ENCODE measurements around the gene TMEM150B. TPM values are rescaled to one million over a fixed set of nuclear protein-coding genes. Genes with fewer than 3 reads are reported as not detected.

TMEM150B gene
- polyA plus RNA-seq, 3 donors = 10.1 to 65.6 (median 11.2) TPM

DNA sequence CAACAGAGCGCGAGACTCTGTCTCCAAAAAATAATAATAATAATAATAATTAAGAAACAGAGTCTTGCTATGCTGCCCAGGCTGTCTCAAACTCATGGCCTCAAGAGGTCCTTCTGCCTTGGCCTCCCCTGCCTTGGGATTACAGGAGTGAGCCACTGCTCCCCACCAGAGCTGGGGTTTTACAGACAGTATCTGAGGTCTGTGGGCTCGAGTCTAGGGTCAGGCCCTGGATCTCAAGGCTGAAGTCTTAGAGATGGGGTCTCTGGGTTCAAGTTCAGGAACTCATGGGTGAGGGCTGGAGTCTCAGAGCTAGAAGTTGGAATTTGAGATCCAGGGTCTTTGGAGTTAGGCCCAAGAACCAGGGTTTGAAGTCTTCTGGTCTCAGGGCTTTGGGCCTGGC is 41.6 kb upstream of the TMEM150B start:
- peaks cover 4 to 6% of the 10 kb centered on the region in 2 donors for H3K4me1 ChIP-seq (ENCODE audit: control insufficient read depth in 1 of 2, insufficient read depth in 2 of 2, low read length in 2 of 2)
- no peak overlapping the region for H3K9ac ChIP-seq (ENCODE audit: insufficient read depth, low read length, poor library complexity, severe bottlenecking)
- no peak for DNase-seq
- intact Hi-C loops (cut with micrococcal nuclease) = no loop called here
- no peak overlapping the region for H3K27ac ChIP-seq (ENCODE audit: low read depth in 1 of 2, low read length in 2 of 2)
- H2AFZ ChIP-seq (ENCODE audit: insufficient read depth, low read depth, low read length, poor library complexity, severe bottlenecking) = no peak overlapping the region
- 80% methylated on average over 1 of the region's 3 CpGs for WGBS (ENCODE audit: insufficient coverage)
- no peak overlapping the region for H3K4me2 ChIP-seq (replicated peaks; ENCODE audit: extremely low read depth, low read length, poor library complexity, severe bottlenecking)
- Mint-ChIP-seq H3K27me3 (ENCODE audit: low read depth in 3 of 3) (peaks cover 32 to 53% (median 46%) of the 10 kb centered on the region in 3 donors), H3K4me3 (no peak overlapping the region), H3K9me3 (peaks cover 0 to 23% (median 6%) of the 10 kb centered on the region in 7 donors), H3K27ac (no peak overlapping the region), H3K36me3 (peaks cover 0 to 4% of the 10 kb centered on the region in 2 donors), H3K4me1 (peaks cover 5% of the 10 kb centered on the region)
- H3K79me2 ChIP-seq (ENCODE audit: insufficient read depth, low read length) = no peaks in the 10 kb centered on the region
- no peak overlapping the region for H3K4me3 ChIP-seq (replicated peaks in 1 of 3; ENCODE audit: low read depth in 2 of 3, low read length in 3 of 3)
- peaks cover 2 to 5% of the 10 kb centered on the region in 2 donors for H3K9me3 ChIP-seq (replicated peaks in 1 of 2; ENCODE audit: control insufficient read depth in 1 of 2, insufficient read depth in 1 of 2, low read length in 2 of 2)
- TF ChIP-seq, protein P1, sequence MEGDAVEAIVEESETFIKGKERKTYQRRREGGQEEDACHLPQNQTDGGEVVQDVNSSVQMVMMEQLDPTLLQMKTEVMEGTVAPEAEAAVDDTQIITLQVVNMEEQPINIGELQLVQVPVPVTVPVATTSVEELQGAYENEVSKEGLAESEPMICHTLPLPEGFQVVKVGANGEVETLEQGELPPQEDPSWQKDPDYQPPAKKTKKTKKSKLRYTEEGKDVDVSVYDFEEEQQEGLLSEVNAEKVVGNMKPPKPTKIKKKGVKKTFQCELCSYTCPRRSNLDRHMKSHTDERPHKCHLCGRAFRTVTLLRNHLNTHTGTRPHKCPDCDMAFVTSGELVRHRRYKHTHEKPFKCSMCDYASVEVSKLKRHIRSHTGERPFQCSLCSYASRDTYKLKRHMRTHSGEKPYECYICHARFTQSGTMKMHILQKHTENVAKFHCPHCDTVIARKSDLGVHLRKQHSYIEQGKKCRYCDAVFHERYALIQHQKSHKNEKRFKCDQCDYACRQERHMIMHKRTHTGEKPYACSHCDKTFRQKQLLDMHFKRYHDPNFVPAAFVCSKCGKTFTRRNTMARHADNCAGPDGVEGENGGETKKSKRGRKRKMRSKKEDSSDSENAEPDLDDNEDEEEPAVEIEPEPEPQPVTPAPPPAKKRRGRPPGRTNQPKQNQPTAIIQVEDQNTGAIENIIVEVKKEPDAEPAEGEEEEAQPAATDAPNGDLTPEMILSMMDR (IDR thresholded peaks at IDR 0.05) = no peak
- no peaks in the 10 kb centered on the region for H3K36me3 ChIP-seq (replicated peaks in 1 of 2; ENCODE audit: control insufficient read depth in 1 of 2, insufficient read depth in 2 of 2, low read length in 2 of 2)
- H3K27me3 ChIP-seq (ENCODE audit: control insufficient read depth in 2 of 2, insufficient read depth in 2 of 2, low read length in 2 of 2) = peaks cover 28 to 38% of the 10 kb centered on the region in 2 donors
- no peaks in the 10 kb centered on the region for H4K20me1 ChIP-seq (ENCODE audit: insufficient read depth, low read length)

DNA sequence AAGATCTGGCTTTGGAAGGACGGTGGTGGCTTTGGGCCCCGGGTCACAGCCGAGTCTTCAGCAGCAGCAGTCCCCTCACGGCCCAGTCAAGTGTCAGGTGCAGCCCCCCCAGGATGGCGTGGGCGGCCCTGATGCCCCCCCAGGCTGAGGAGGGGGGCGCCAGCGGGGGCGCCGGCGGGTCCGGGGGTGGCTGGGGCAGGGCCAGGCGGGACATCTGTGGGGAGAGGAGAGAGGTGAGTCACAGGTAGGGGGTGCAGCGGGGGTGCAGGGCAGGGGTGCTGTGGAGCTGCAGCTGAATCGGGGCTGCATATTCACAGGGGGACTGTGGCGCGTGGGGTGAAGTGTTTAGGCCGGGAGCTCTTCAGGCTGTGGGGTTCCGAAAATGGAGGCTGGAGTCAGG is 40.8 kb upstream of the TMEM150B start:
- peaks cover 25 to 31% of the 10 kb centered on the region in 2 donors for H3K27me3 ChIP-seq (ENCODE audit: control insufficient read depth in 2 of 2, insufficient read depth in 2 of 2, low read length in 2 of 2)
- Mint-ChIP-seq H3K4me1 (peaks cover 5% of the 10 kb centered on the region), H3K27me3 (ENCODE audit: low read depth in 3 of 3) (peaks cover 24 to 44% (median 38%) of the 10 kb centered on the region in 3 donors), H3K36me3 (peaks cover 0 to 3% of the 10 kb centered on the region in 2 donors), H3K27ac (no peak overlapping the region), H3K4me3 (no peak overlapping the region), H3K9me3 (peaks cover 0 to 15% (median 5%) of the 10 kb centered on the region in 7 donors)
- no peaks in the 10 kb centered on the region for H3K79me2 ChIP-seq (ENCODE audit: insufficient read depth, low read length)
- no peak for DNase-seq
- H3K4me3 ChIP-seq (replicated peaks in 1 of 3; ENCODE audit: low read depth in 2 of 3, low read length in 3 of 3) = no peak overlapping the region
- H3K9me3 ChIP-seq (replicated peaks in 1 of 2; ENCODE audit: control insufficient read depth in 1 of 2, insufficient read depth in 1 of 2, low read length in 2 of 2) = peaks cover 1 to 2% of the 10 kb centered on the region in 2 donors
- 81% methylated on average over 16 of the region's 19 CpGs for WGBS (ENCODE audit: insufficient coverage)
- no peak overlapping the region for H2AFZ ChIP-seq (ENCODE audit: insufficient read depth, low read depth, low read length, poor library complexity, severe bottlenecking)
- H3K36me3 ChIP-seq (replicated peaks in 1 of 2; ENCODE audit: control insufficient read depth in 1 of 2, insufficient read depth in 2 of 2, low read length in 2 of 2) = no peaks in the 10 kb centered on the region
- H3K4me1 ChIP-seq (ENCODE audit: control insufficient read depth in 1 of 2, insufficient read depth in 2 of 2, low read length in 2 of 2) = peaks cover 4 to 6% of the 10 kb centered on the region in 2 donors
- TF ChIP-seq, protein P1 (IDR thresholded peaks at IDR 0.05) = no peak
- H3K27ac ChIP-seq (ENCODE audit: low read depth in 1 of 2, low read length in 2 of 2) = no peak overlapping the region
- H4K20me1 ChIP-seq (ENCODE audit: insufficient read depth, low read length) = no peaks in the 10 kb centered on the region
- no peak overlapping the region for H3K9ac ChIP-seq (ENCODE audit: insufficient read depth, low read length, poor library complexity, severe bottlenecking)
- no peak overlapping the region for H3K4me2 ChIP-seq (replicated peaks; ENCODE audit: extremely low read depth, low read length, poor library complexity, severe bottlenecking)
- intact Hi-C loops (cut with micrococcal nuclease) = no loop called here

All from CD14-positive monocyte (primary cell).